HepG2 (cell line): Measurements from ENCODE around the gene ZBP1. TPM values are rescaled to one million over a fixed set of nuclear protein-coding genes. Genes with fewer than 3 reads are reported as not detected.

Experiments used
- BHLHE40 ChIP-seq: IDR thresholded peaks from 2 replicates; pipeline ENCODE4 v1.6.1; 2011; ENCODE audit warnings: low read length, improper control_type of control experiment
- CSRNP2 ChIP-seq: sonication (generic); formaldehyde crosslinking; conservative IDR thresholded peaks from 2 replicates; pipeline ENCODE4 v1.8.0; 2022; ENCODE audit warnings: low read depth, missing genetic modification reagents
- KAT2B ChIP-seq: fragments of 150-350 bp; IDR thresholded peaks from 2 replicates; pipeline ENCODE4 v1.6.1; 2014; ENCODE audit warnings: low read depth, low read length, borderline replicate concordance
- RFX5 ChIP-seq: IDR thresholded peaks from 2 replicates; pipeline ENCODE4 v1.6.1; 2011; ENCODE audit warnings: low read depth, low read length, improper control_type of control experiment
- TRAFD1 ChIP-seq: sonication (generic); formaldehyde crosslinking; IDR thresholded peaks from 2 replicates; pipeline ENCODE4 v1.5.1; 2020; ENCODE audit warnings: missing genetic modification reagents, mild to moderate bottlenecking, borderline replicate concordance
- ZBED4 ChIP-seq: sonication (generic); formaldehyde crosslinking; IDR thresholded peaks from 2 replicates; pipeline ENCODE4 v1.4.0; 2020; ENCODE audit warnings: missing genetic modification reagents, borderline replicate concordance
- ZBTB37 ChIP-seq: sonication (generic); formaldehyde crosslinking; IDR thresholded peaks from 2 replicates; pipeline ENCODE4 v1.4.0; 2020; ENCODE audit warnings: mild to moderate bottlenecking, missing genetic modification reagents
- ZNF224 ChIP-seq: sonication (generic); formaldehyde crosslinking; IDR thresholded peaks from 2 replicates; pipeline ENCODE4 v1.5.0; 2020; ENCODE audit warnings: mild to moderate bottlenecking, missing genetic modification reagents
- ZNF44 ChIP-seq: sonication (generic); formaldehyde crosslinking; IDR thresholded peaks from 2 replicates; pipeline ENCODE4 v1.5.1; 2020; ENCODE audit warnings: mild to moderate bottlenecking, missing genetic modification reagents
- ZNF446 ChIP-seq: sonication (generic); formaldehyde crosslinking; IDR thresholded peaks from 2 replicates; pipeline ENCODE4 v1.5.0; 2020; ENCODE audit warnings: mild to moderate bottlenecking, missing genetic modification reagents
- ZNF512 ChIP-seq: sonication (generic); formaldehyde crosslinking; IDR thresholded peaks from 2 replicates; pipeline ENCODE4 v1.4.0; 2020; ENCODE audit warnings: mild to moderate bottlenecking, missing genetic modification reagents
- ZNF513 ChIP-seq: sonication (generic); formaldehyde crosslinking; conservative IDR thresholded peaks from 2 replicates; pipeline ENCODE4 v1.5.0; 2020; ENCODE audit warnings: missing genetic modification reagents
- ZNF703 ChIP-seq: sonication (generic); formaldehyde crosslinking; IDR thresholded peaks from 2 replicates; pipeline ENCODE4 v1.5.1; 2020; ENCODE audit warnings: missing genetic modification reagents, mild to moderate bottlenecking, moderate library complexity, borderline replicate concordance
- ZNF839 ChIP-seq: sonication (generic); formaldehyde crosslinking; IDR thresholded peaks from 2 replicates; pipeline ENCODE4 v1.4.0; 2020; ENCODE audit warnings: missing genetic modification reagents, mild to moderate bottlenecking, borderline replicate concordance
- polyA plus RNA-seq, 8 experiments: library from polyadenylated mRNA; depleted of rRNA in 3 of 8; stranded (reverse) in 7 of 8; unstranded in 1 of 8; fragments of >200 nt; fragmentation: Illumina TruSeq in 4 of 8; extraction: Trizol in 4 of 8; gene quantifications; 2 replicates each; pipeline versions ENCODE4 v1.2.1 to v1.2.3, GENCODE V29; 2011 to 2016; ENCODE audit warnings: low read depth in 4 of 8, missing spikeins in 1 of 8, mixed read lengths in 1 of 8; ENCODE audit not compliant: insufficient read depth in 1 of 8
- total RNA-seq, 5 experiments: library from RNA; depleted of rRNA; stranded (reverse); fragments of >200 nt; fragmentation: Illumina TruSeq; extraction: Trizol; gene quantifications; 2 replicates each; pipeline ENCODE4 v1.2.3, GENCODE V29; 2016; ENCODE audit warnings: low read depth in 1 of 5

ZBP1 gene
- total and polyA plus RNA-seq, 2 of the 13 experiments (the other 11 are each of a cell fraction or from before 2014, with no cell fraction given) = not detected

- no peak for TF ChIP-seq ZBED4 (CRISPR knock-in tag)
- no peak for TF ChIP-seq RFX5
- no peak for TF ChIP-seq ZNF446 (CRISPR knock-in tag)
- no peak for TF ChIP-seq BHLHE40
- TF ChIP-seq KAT2B = no peak
- TF ChIP-seq ZNF839 (CRISPR knock-in tag) = 0 out of 2 replicates have a peak, but pooled peaks have one; percentile 16
- no peak for TF ChIP-seq ZNF512 (CRISPR knock-in tag)
- TF ChIP-seq TRAFD1 = no peak
- TF ChIP-seq ZNF44 (CRISPR knock-in tag) = no peak
- TF ChIP-seq ZBTB37 (CRISPR knock-in tag) = no peak
- TF ChIP-seq ZNF513 (CRISPR knock-in tag) = no peak
- TF ChIP-seq CSRNP2 (CRISPR knock-in tag) = no peak
- TF ChIP-seq ZNF703 (CRISPR knock-in tag) = no peak
- no peak for TF ChIP-seq ZNF224 (CRISPR knock-in tag)
Observed at GRCh38 chr20:57573894-57574293, 46.3 kb downstream of the ZBP1 start (continued).
